Measurements from ENCODE around the gene ZNRF4.
"Not testable (repeated sequence)": the region's sequence is repeated elsewhere in the genome, so short reads cannot be mapped to it uniquely, and the experiment has no call there.

ZNRF4 gene

DNA sequence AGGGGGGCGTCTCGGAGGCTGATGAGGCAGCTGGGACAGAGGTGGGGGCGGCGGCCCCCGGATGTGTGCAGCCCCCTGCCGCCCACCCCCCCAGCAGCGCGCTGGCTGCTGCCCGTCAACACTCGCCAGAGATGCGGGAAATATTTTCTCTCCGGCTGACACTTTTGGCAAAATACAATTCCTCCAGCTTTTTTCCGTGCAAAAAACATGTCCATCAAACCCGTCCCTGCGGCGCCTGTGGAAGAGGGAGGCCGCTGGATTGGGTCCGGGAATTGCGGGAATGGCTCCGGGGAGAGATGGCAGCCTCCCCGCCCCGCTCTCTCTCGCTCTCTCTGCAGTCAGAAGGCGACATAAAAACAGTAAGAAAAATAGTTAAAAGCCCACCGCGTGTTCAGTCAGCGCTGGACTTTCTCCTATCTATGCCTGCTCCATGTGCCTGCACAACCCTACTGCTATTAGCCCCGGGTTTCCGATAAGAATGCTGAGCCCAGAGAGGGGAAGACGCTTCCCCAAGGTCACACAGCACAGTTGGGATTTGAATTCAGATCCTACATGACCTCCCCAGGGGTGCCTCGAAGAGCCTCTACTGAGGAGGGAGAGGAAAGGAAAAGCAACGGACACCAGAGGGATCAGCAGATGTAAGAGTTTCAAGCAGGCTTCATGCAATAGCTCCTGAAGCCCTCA lies 23.2 kb downstream of the ZNRF4 start:
- DNase-seq: no peak

DNA sequence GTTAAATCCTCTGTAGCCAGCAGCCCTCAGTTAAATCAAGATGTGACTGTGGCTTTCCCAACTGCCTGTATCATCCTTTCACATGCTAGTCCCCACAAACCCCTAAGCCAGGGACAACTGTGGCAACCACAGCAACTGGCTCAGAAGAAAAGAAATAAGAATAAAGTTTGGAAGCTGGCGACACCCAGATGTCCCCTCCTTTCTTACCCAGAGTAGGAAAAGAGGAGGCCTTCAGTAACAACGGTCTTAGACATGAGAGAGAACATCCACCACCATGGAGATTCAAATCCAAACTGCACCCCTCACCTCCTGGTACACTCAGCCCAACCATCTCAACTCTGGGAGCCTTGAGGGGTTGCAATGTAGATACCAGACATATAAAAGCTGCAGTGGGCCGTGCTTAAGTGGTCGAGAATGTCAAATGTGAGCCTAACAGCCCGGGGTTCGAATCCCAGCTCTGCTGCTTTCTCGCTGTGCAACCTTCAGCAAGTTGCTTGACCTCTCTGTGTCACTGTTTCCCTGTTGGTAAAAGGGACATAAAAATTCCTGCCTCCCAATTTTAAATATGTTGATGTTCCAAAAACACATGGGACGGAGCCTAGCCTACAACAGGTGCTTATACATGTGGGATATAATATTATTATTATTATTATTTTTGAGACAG lies 23.8 kb downstream of the ZNRF4 start:
- DNase-seq: no peak

DNA sequence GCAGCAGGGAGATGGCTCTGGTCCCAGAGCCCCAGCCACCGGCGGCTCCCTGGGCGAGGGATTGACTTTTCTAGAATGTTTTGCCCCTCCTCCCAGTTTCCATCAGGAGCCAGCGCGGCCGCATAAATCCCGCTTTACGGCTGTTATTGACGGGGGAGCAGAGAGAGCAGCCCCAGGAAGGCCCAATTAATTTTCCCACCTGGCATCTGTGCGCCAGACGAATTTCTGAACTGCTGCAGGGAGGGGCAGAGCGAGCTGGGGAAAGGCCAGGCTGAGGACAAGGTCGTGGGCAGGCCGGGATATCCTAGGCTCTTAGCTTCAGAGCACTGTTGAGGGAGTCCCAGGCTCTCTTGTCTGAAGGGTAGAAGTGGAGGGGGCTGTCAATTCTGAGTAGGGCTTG lies 24.7 kb downstream of the ZNRF4 start:
- DNase-seq: no peak

DNA sequence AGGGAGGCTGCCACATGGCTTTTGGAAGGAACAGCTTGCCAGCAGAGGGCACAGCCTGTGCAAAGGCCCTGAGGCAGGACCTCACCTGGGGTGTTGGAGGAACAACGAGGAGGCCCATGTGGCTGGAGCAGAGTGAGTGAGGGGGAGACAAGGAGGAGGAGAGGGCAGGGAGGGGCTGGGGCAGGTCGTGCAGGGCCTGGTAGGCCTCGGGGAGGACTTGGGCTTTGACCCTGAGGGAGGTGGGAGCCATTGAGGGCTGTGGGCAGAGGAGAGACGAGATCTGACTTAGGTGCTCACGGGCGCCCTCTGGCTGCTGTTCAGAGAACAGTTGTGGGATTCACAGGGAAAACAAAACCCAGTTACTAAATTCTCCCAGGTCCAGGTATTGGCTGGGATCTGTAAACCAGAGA lies 25.2 kb downstream of the ZNRF4 start:
- DNase-seq: peak; percentile 6

DNA sequence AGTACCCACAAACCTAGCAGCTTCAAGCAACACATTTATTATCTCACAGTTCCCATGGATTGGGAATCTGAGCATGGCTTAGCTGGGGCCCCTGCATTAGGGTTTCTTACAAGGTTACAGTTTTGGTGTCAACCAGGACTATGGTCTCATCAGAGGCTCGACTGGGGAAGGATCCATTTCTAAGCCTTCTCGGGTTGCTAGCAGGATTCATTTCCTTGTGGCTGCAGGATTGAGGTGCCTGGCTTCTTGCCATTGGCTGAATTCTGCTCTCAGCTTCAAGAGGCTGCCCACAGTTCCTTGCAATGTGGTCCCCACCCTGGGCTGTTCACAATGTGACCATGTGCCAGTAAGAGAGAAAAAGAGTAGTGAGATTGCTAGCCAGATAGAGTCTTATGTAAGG lies 26.7 kb downstream of the ZNRF4 start:
- DNase-seq: no peak

DNA sequence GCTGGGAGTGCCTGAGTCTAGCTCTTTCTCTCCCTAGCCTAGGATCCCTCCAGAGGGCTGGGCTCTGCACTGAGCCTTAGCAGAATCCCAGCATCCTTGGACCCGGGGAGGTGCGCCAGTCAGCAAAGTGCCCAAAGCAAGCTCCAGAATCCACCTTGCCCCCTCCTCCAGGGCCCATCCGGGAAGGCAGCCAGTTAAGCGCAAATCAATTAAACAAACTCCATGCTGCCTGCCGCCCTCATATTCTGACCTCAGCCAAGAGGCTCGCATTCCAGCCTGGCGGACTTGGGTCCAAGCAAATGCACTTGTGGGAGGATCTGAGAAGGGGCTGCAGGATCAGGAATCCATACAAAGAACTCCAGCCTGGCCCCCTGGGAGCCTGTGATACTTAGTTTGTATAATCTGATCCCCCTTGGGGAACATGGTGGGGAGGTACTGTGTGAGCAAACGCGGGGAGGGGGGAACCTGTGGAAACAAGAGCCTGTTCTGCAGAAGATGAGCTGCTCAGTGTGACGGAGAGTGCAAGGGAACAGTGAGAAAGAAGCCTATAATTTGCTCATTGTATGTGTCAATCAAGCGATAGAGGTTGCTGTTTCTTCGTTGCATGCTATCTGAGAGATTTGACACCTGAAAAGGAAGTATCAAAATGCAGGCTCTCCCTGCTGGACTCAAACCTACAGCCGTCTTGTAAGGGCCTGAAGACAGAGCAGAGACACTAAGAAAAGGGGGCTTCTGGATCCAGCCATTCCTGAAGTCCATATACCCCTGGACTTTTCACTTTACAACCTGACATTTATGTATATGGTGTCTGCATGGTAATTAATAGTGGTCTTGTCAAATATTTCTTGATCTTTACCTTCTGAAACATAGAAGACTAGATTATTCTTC lies 29.4 kb downstream of the ZNRF4 start:
- no peak for DNase-seq

DNA sequence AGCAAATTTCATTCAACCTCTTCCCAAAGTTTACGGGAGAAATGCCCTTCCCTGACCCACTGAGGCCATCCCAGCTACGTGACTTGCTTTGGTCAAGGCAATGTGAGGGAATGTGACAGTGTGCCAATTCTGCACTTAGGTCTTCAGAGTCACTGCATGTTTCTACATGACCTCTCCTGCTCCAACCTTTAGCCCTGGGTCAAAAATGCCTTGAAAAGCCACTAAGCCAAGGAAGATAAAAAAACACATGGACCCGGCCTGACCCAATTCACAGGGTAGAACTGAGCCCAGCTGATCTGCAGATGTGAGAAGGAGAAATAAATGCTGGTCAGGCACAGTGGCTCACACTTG lies 30.0 kb downstream of the ZNRF4 start:
- no peak for DNase-seq

DNA sequence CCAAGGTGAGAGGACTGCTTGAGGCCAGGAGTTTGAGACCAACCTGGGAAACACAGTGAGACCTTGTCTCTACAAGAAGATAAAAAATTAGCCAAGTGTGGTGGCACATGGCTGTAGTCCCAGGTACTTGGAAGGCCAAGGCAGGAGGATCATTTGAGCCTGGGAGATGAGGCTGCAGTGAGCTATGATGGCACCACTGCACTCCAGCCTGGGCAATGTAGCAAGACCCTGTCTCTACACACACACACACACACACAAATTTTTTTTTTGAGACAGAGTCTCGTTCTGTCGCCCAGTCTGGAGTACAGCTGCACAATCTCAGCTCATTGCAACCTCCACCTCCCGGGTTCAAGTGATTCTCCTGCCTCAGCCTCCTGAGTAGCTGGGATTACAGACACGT lies 30.4 kb downstream of the ZNRF4 start:
- DNase-seq: not testable (repeated sequence)

DNA sequence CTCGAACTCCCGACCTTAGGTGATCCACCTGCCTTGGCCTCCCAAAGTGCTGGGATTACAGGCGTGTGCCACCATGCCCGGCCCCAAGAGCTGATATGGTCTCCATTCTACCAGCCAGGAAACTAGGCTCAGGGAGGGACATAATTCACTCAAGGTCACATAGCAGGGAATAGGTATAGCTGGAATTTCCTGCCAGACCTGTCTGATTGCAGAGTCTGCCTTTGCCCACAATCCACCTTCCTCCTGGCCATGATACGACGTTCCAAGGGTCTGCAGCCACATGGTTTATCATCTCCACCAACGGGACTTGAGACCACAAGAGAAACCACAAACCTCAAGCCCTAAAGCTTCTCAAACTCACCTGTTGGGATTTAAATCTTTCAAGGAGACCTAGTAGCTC lies 32.0 kb downstream of the ZNRF4 start:
- no peak for DNase-seq

DNA sequence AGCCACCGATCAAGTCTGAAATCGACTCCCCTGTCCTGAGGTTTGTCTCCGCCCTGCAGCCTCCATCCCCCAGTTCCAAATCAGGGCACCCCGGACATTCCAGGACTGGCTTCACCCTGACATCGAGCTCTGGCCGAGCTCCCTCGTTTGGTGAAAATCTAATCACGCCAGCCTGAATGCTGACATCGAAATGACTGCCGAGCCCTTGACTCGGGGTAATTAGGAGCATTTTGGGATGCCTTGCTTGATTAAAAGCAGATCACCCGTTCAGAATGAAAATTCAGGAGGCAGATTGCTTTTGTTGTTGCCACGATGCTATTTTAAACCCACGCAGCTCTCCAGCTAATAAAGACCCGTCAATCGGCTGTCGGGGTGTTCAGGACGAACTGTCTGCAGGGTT lies 34.3 kb downstream of the ZNRF4 start:
- no peak for DNase-seq

DNA sequence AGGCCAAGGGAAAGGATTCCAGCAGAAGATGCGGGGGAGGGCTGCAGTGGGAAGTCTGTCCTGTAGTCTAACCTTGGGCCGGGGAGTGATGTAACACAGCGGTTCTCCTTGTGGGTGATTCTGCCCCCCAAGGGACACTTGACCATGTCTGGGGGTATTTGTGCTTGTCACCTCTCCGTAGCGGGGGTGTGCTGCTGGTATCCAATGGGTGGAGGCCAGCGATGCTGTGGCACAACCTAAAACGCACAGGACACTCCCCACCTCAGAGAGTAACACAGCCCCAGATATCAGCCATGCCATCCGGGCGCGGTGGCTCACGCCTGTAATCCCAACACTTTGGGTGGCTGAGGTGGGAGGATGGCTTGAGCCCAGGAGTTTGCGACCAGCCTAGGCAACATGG lies 36.3 kb downstream of the ZNRF4 start:
- no peak for DNase-seq

DNA sequence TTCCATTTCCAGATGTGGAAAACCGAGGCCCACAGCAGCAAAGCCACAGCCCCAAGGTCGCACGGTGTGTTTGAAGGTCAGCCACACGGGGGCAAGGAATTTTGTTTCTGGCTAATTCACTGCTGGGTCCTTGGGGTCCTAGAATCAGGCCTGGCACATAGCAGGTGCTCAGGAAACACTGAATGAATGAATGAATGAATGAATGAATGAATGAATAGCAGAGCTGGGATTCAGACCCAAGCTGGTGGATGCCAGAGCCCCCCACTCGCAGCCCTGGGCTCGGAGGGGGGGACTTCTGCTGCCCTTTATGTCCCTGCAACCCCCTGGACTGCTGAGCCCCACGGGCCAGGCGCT lies 37.0 kb downstream of the ZNRF4 start:
- no peak for DNase-seq

DNA sequence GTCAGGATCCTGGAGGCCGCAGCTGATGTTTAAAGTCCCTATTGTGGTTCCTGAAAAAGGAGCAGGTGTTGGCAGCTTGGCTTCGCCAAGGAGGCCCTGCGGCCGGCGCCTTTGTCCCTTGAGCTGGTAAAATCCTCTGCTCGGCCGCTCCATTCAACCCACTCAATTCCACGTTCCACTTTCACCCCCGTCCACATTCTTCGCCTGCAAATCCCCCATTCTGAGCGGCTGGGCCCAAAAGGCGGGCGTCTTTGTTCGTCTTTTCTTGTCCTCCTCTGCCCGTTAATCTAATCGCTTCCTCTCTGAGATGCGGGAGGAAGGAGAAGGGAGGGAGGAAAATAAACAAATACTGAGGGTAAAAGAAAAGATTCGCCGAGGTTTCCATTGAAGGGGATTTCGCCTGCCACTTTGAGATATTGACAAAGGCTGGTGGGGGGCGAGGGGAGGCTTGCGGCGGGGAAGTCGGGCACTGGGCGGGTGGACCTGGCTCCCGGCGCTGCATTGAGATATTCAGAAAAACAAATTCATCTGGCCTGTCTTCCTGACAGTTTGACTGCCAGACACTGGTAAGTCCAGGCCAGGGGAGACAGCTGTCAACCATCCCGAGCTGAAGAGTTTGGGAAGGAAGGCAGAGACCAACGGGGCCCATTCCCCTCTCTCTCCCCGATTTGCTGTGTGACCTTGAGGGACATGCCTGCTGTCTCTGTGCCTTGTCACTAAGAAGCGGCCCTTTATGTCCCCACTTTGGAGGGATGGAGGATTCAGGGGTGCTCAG lies 37.6 kb downstream of the ZNRF4 start:
- DNase-seq: no peak

DNA sequence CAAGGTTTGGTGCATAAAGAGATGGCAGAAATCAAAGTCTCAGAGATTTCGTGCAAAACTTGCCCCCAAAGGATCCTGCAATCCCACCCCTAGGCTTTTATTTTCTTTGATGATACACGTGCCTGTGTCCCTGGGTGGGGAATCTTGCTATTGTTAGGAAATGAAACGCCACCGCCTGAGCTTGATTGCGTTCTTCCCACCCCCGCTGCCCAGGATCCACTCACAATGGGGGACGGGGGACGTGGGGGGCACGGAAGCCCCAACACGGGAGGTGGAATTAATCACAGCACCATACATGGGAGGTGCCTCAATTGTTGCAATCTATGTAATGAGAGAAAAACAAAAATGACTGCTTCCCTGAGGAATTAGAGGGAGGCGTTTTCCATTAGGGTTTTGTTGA lies 39.6 kb downstream of the ZNRF4 start:
- DNase-seq: no peak

DNA sequence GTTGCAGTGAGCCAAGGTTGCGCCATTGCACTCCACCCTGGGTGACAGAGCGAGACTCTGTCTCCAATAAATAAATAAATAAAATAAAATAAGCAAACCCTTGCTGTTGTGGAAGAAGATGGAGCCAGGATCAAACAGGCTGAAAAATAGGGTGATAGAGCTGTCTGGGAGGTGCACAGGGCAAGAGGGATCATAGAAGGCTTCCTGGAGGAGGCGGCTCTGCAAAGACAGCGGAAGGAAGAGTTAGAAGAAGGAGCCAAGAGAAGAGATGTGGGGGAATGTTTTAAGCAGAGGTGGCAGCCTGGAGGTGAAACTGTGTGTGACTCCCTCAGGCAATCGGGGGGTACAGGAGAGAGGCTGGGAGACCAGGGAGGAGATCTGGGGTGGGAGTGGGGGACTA lies 40.6 kb downstream of the ZNRF4 start:
- DNase-seq: no peak

DNA sequence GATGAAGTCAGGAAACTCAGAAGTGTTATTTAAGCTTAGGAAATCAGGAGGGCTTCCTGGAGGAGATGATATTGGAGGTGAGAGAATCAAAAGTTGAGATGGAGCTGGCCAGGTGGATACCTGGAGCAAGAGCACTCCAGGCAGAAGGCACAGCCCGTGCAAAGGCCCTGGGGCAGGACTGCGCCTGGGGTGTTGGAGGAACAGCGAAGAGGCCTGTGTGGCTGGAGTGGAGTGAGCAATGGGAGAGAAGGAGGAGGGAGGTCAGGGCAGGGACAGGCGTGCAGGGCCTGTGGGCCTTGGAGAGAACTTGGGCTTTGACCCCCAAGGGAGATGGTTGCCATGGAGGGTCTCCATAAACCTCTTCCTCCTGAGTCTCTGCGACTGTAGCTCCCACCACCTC lies 42.1 kb downstream of the ZNRF4 start:
- no peak for DNase-seq

DNA sequence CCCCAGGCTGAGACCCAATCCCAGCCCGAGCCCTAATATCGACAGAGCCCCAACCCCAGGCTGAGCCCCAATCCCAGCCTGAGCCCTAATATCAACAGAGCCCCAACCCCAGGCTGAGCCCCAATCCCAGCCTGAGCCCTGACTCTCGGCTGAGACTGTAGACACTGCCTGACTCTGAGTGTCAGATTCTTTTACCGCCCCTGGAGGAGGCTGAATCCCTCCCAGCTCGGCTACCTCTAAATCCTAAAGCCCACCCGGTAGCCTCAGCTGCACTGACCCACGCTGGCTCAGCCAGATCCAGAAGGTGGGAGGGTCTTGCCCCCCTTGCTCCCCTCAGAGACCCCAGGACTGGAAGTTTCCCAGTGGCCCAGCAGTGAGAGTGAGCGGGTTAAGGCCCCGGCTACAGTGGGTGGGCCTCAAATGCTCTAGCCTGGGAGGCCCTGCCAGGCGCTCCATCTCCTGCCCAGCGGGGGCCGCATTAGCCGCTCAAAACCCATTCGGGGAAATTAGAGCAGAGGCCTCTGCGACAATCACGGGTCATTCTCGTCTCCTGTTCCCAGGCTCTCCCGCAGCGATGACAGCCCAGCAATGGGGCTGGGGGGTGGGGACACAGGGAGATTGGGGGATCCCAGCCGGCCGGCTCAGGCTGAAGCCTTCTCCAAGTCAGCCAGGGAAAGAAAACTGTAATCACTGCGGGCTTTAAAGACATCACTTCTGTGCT lies 43.8 kb downstream of the ZNRF4 start:
- DNase-seq: no peak

DNA sequence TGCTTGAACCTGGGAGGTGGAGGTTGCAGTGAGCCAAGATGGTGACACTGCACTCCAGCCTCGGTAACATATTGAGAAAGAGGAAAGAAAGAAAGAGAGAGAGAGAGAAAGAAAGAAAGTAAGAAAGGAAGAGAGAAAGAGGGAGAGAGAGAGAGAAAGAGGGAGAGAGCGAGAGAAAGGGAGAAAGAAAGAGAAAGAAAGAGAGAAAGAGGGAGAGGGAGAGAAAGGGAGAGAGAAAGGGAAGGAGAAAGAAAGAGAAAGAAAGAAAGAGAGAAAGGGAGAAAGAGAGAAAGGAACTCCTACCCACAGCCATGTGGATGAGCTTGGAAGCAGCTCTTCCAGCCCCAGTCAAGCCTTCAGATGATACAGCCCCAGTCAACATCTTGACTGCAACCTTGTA lies 46.7 kb downstream of the ZNRF4 start:
- no peak for DNase-seq

DNA sequence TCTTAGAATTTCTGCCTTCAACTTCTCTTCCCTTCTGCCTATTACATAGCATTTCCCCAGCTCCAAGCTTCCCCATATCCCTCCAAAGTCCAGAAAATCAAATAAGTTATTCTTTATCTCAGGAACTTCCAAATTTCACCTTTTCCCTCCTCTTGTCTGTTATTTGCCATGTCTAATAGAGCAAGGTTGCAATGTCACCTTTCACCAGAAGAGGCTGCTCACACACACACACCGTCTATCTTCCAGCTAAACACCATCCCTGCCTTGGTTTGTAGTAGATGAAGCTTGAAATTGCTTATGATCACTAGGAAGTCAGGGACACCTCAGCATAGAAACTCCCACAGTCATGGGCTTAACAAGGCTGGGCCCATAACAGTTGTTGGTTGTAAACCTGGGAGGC lies 48.4 kb downstream of the ZNRF4 start:
- no peak for DNase-seq

DNA sequence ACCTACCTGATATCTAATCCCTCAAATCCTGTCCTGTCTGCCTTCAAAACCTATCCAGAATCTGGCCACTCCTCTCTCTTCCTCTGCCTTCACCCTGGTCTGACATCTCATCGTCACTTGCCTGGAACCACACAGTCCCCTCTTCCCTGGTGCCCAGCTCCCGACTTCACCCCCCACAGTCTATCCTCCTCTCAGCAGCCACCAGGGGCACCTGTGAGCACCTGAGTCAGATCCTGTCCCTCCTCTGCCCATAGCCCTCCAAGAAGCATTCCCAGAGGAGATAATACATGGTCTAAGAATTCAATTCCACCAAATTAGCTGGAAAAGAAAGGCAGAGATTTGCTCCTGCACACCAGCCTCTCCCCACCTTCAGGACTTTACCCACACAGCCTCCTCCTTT lies 48.9 kb downstream of the ZNRF4 start:
- DNase-seq: no peak

Data from CD4-positive, alpha-beta T cell treated with Interleukin-12 subunit alpha and Interleukin-12 subunit beta, for 1 hour (primary cell).